Stimulated activated CD4-positive, alpha-beta T cell treated with anti-CD3 and anti-CD28 coated beads, Interleukin-2, amount 100 ng/mL, for 24 hours (primary cell): ENCODE data around the gene PSMA2.

Experiments
- DNase-seq, 2 donors: peaks; one replicate each; pipeline ENCODE4 v3.0.0-alpha.2; 2020

Gene PSMA2

GRCh38 chr7:42931834-42932651, at the start of gene PSMA2, which contains the start of gene MRPL32:
TSS of gene PSMA2 (minus strand) at chr7:42932174. CDS start at chr7:42932158, 16 bp downstream.
TSS of gene MRPL32 (plus strand) at chr7:42932376. CDS start at chr7:42932387, 11 bp downstream.
- DNase-seq, result peak; percentile 93 to 95

DNA sequence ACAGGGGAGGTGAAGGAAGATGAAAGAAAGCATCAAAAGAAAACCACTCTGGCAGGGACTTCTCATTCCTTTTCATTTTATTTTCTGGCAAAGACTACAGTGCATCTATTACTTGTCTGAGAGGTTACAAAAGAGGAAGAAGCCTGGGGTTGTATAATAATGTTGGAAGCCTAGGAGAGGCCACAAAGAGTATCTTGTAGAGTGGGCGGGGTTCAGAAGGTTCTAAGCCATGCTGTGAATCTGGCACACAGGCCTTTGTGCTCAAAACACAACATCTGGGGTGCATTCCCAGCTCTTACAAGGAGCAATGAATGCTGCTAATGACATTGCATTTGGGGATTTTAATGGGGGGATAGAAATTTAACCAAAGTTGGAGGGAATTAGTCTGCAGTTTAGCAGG, 49.6 kb upstream of the PSMA2 start:
- DNase-seq, result no peak

- no peak for DNase-seq
Observed at GRCh38 chr7:42980514-42980913, 48.5 kb upstream of the PSMA2 start.

GRCh38 chr7:42980084-42980483, 48.1 kb upstream of the PSMA2 start:
- no peak for DNase-seq

GRCh38 chr7:42978496-42978895, 46.5 kb upstream of the PSMA2 start:
- no peak for DNase-seq

GRCh38 chr7:42976371-42976770, 44.4 kb upstream of the PSMA2 start:
- no peak for DNase-seq

GRCh38 chr7:42972699-42973500, 40.9 kb upstream of the PSMA2 start:
- DNase-seq, result no peak

DNA sequence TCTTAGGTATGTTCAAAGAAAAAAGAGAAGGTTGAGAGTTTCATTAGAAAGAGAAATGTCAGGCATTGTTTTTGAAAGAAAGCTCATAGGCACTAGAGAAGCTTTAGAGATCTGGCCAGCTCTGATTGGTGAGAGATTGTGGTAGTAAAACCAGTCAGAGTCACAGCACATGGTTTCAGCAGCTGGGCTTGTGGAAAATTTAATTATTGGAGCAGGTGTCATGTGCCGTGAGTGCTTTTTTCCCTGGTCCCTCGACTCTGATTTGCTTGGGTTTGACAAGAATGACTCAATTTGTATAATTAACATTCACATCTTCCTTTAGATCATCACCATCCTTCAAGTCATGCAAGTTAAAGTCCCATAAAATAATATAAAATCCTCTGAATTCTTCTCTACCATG, 35.4 kb upstream of the PSMA2 start:
- no peak for DNase-seq

DNA sequence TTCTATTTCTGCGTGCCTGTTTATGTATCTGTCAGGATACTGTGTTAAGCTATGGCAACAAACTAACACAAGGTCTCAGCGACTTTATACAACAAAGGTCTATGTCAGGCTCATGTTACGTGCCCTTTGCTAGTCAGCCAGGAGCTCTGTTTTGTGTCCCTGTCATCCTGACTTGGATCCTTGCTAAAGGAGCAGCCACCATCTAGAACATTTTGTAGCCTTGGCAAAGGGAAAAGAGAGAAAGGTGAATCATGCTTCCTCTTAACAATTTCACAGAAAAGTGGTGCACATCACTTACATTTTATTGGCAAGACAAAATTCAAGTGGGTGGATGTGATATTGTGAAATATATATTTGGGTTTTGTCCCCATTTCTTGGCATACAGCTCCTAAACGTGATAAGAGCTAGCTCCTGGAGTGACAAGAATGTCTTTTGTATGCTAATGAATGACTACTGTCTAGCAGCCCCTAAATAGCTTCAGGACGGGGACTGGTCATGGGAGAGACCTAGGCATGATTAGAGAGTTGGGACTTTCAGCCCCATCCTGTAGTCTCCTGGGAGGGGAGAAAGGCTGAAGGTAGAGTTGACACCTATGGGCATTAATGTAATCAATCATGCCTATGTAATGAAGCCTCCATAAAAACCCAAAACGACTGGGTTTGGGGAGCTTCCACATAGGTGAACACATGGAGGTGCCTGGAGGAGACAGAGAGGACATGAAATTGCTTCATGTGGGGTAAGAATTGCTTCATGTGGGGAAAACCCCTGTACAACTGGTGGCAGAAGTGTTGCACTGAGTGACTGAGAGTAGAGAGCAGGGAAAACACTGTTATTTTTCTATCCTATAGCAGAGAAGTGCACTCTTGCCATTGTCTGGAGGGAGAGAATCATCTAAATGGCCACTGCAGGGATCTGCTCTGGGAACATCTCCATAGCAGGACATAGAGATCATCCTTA, 33.2 kb upstream of the PSMA2 start:
- no peak for DNase-seq

DNA sequence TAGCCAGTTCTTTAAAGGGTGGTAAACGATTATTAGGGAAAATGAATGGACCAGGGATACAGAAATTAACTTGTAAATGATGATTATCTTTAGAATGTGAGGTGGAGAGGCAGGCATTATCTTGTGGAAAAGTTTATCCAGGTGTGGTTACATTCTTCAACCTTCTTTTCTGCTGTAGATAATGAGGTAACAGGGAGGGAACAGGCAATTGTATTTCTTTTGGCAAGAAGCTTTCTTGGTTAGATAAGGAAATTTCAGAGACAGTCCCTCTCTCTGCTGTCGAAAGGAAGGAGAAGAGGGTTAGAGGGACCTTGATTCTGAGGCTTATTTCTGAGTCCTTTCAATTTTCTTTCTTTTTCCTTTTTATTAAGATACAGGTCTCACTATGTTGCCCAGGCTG, 32.3 kb upstream of the PSMA2 start:
- DNase-seq, result no peak

GRCh38 chr7:42961170-42961569, 29.2 kb upstream of the PSMA2 start:
- DNase-seq, result no peak

GRCh38 chr7:42960762-42961161, 28.8 kb upstream of the PSMA2 start:
- DNase-seq, result no peak

- DNase-seq, result no peak
Observed at GRCh38 chr7:42959549-42959948, 27.6 kb upstream of the PSMA2 start.

DNA sequence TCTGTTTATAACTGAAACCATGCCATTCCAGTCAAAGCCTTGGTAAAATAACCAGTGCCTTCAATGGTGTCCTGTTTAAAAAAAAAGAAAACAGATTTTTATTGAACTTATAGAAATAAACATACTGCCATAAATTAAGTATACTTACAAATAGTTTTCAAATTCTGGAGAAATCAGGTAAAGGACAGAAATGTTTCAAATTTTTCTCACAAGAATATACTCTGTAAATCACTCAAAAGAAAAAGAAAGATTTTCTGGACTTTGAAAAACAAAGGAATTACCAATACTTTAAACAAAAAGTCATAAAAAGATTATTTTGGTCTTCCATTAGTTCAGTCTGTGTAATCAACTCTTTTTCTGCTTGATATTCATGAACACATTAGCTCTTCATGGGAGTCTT, 24.1 kb upstream of the PSMA2 start:
- DNase-seq, result no peak

- no peak for DNase-seq
Observed at GRCh38 chr7:42953994-42954393, 22.0 kb upstream of the PSMA2 start.

DNA sequence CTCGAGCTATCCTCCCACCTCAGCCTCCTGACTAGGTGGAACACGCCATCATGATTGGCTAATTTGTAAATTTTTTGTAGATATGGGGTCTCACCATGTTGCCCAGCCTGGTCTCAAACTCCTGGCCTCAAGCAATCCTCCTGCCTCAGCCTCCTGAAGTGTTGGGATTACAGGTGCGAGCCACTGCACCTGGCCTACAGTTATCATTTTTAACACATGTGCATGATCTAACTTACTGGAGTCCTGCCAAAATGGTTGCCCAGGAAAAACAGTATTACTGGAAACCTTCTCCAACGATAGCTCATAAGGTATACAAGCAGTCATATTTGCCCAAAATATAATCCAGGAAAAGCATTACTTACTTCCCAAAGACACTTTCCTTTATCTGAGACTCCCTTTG, 20.4 kb upstream of the PSMA2 start:
- DNase-seq, result no peak

- DNase-seq, result no peak
Observed at GRCh38 chr7:42950417-42950816, 18.4 kb upstream of the PSMA2 start.

GRCh38 chr7:42947521-42947920, 15.5 kb upstream of the PSMA2 start:
- no peak for DNase-seq

DNA sequence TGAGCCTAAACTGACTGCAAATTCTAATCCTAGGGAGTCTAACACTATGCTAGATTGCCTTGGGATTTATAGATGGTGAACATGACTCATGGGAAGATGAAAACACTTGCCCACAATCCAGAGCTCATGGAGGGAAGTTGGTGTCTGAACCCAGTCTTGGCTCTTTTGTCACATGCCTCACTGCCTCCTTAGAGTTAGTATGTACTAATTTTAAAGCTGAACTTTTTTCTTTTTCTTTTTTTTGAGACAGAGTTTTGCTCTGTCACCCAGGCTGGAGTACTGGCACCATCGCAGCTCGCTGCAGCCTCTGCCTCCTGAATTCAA, 14.6 kb upstream of the PSMA2 start:
- DNase-seq, result no peak

DNA sequence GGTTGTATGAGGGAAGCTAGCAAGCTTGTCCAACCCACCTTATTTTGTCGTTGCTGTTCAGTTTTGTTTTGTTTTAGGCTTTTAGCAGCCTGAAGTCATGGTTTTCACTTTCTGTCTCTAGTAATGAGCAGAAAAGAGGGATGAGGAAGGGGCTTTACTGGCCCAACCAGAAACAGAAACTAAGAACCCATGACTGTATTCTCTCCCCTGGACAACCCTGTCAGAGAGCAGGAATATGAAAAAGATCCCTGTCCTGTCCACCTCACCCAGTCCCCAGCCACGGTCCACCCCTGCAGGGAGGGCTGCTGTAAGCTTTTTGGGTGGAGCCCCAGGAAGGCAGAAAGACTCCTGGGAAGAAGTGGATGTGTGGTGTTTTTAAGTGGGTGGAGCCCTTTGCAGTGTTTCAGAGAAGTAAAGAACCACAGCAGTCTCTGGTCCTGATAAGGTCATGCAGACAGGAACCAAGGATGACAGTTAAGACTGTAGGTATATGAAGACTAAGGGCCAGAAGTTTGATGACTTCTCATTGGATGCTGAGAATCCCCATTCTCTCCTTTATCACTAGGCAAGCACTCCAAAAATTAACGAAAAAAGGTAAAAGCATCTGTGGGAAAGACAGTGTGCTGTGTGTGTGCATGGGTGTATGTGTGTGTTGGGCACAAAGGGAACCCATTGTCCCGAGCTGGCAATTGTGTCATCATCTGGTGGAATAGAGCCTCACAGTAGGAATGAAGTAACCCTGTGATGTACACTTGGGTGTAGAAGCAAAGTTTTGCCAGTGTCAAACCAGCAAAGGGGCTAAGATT, 14.1 kb upstream of the PSMA2 start:
- DNase-seq, result no peak

- peak; percentile 82 to 83 for DNase-seq
Observed at GRCh38 chr7:42940985-42941847, 9.2 kb upstream of the PSMA2 start.
